ENCODE results near the gene ENAH.

- TF ChIP-seq CTCF (IDR thresholded peaks at IDR 0.05) = no peak
- no peak for TF ChIP-seq POLR2A (IDR thresholded peaks at IDR 0.05)
Observed at GRCh38 chr1:225573216-225573615, 79.7 kb downstream of the ENAH start.

All from esophagus squamous epithelium (tissue), 4 donors.